Naive B cell (primary cell): Measurements from ENCODE around the gene SNX9. TPM values are rescaled to one million over a fixed set of nuclear protein-coding genes. Genes with fewer than 3 reads are reported as not detected.

Experiments used
- polyA plus RNA-seq, 6 donors: library from polyadenylated mRNA; unstranded; fragments of 300-500 nt; fragmentation: Illumina TruSeq; gene quantifications; one replicate each; pipeline ENCODE4 v1.2.3, GENCODE V29; 2021; ENCODE audit warnings: low read depth in 6 of 6

Gene SNX9
- polyA plus RNA-seq, 6 donors from 2014 or later: 19.7 to 28.3 (median 25.7) TPM

Other genes with a start within 250 kb of the SNX9 start
- 1 to 10 TPM; 2.4 to 9.5 (median 4.7) TPM for gene SYNJ2, start 158.6 kb downstream of the SNX9 start, polyA plus RNA-seq